ENCODE measurements around the gene SPOCD1.

DNA sequence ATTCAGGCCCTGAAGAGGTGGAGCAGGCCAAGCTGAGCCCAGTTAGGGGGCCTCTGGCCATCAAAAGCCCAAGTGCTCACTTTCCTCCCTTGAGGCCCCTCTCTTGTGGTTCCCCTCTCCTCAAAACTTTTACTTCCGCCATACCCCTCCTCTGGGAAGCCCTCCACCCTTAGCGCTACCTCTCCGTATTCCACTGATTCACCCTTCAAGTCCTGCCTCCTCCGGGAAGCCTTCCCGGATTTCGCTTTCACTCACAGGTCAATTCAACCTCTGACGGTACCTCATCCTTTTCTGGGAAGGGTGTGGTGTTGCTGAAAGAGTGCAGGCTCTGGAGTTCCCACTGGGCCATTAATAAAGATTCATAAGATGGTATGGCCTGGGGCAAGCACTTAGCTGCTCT lies 19.1 kb downstream of the SPOCD1 start:
- TF ChIP-seq, protein P1, sequence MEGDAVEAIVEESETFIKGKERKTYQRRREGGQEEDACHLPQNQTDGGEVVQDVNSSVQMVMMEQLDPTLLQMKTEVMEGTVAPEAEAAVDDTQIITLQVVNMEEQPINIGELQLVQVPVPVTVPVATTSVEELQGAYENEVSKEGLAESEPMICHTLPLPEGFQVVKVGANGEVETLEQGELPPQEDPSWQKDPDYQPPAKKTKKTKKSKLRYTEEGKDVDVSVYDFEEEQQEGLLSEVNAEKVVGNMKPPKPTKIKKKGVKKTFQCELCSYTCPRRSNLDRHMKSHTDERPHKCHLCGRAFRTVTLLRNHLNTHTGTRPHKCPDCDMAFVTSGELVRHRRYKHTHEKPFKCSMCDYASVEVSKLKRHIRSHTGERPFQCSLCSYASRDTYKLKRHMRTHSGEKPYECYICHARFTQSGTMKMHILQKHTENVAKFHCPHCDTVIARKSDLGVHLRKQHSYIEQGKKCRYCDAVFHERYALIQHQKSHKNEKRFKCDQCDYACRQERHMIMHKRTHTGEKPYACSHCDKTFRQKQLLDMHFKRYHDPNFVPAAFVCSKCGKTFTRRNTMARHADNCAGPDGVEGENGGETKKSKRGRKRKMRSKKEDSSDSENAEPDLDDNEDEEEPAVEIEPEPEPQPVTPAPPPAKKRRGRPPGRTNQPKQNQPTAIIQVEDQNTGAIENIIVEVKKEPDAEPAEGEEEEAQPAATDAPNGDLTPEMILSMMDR (IDR thresholded peaks at IDR 0.05) = no peak
- TF ChIP-seq POLR2A (IDR thresholded peaks at IDR 0.05) = no peak

Data from heart left ventricle (tissue), 13 donors.